GM20000 (cell line): ENCODE data around the gene SLC20A1.

Experiments
- DNase-seq: peaks from one replicate; pipeline ENCODE4 v3.0.0; 2012; ENCODE audit warnings: low spot score
- CTCF ChIP-seq: IDR thresholded peaks from 2 replicates; pipeline ENCODE4 v1.5.1; 2012; ENCODE audit warnings: mild to moderate bottlenecking, control low read depth; ENCODE audit errors: extremely low read depth, missing control alignments

Gene SLC20A1

GRCh38 chr2:112642966-112643365, 2.8 kb upstream of the SLC20A1 start:
- no peak for DNase-seq
- TF ChIP-seq CTCF: no peak

- no peak for TF ChIP-seq CTCF
- DNase-seq: no peak
Measured at GRCh38 chr2:112643488-112643887, 2.3 kb upstream of the SLC20A1 start.

- no peak for DNase-seq
- no peak for TF ChIP-seq CTCF
Measured at GRCh38 chr2:112644155-112644932, 1.4 kb upstream of the SLC20A1 start.

- no peak for TF ChIP-seq CTCF
- no peak for DNase-seq
Measured at GRCh38 chr2:112644933-112645309, 818 bp upstream of the SLC20A1 start.

- DNase-seq: peak; percentile 21
- no peak for TF ChIP-seq CTCF
Measured at GRCh38 chr2:112646102-112646719, 472 bp downstream of the SLC20A1 start.

- TF ChIP-seq CTCF: no peak
- DNase-seq: peak; percentile 34
Measured at GRCh38 chr2:112646791-112647689, 1.3 kb downstream of the SLC20A1 start.

GRCh38 chr2:112648081-112648480, 2.3 kb downstream of the SLC20A1 start:
- DNase-seq: no peak
- no peak for TF ChIP-seq CTCF
